BE2C (cell line): ENCODE results near the gene CHMP1A.

Source experiments
- DNase-seq: peaks from one replicate; pipeline ENCODE4 v3.0.0-alpha.2; 2020
- H3K27me3 ChIP-seq: fragments of 250-450 bp; sonication (Bioruptor Pico); 2 replicates; pipeline ENCODE4 v1.5.1; 2020; ENCODE audit warnings: mild to moderate bottlenecking
- H3K36me3 ChIP-seq: fragments of 250-450 bp; sonication (Bioruptor Pico); 2 replicates; pipeline ENCODE4 v1.5.1; 2020; ENCODE audit warnings: mild to moderate bottlenecking
- H3K4me1 ChIP-seq: fragments of 250-450 bp; sonication (Bioruptor Pico); 2 replicates; pipeline ENCODE4 v1.5.1; 2020
- H3K4me3 ChIP-seq: 2 replicates; pipeline ENCODE4 v1.5.1; 2011; ENCODE audit warnings: low read depth, low read length
- H3K9me3 ChIP-seq: fragments of 250-450 bp; sonication (Bioruptor Pico); 2 replicates; pipeline ENCODE4 v1.5.1; 2020
- CTCF ChIP-seq: IDR thresholded peaks from 2 replicates; pipeline ENCODE4 v1.5.1; 2012; ENCODE audit warnings: mild to moderate bottlenecking, low read depth, low read length

The CHMP1A gene

GRCh38 chr16:89607937-89608740 lies 49.4 kb downstream of the CHMP1A start:
- no peaks in the 10 kb centered on the region for H3K36me3 ChIP-seq
- TF ChIP-seq CTCF = no peak
- H3K4me3 ChIP-seq = no peak overlapping the region
- no peaks in the 10 kb centered on the region for H3K27me3 ChIP-seq
- no peak for DNase-seq
- H3K4me1 ChIP-seq = peaks cover 9% of the 10 kb centered on the region
- no peaks in the 10 kb centered on the region for H3K9me3 ChIP-seq

GRCh38 chr16:89607453-89607852 lies 50.1 kb downstream of the CHMP1A start:
- H3K4me1 ChIP-seq = peaks cover 9% of the 10 kb centered on the region
- no peaks in the 10 kb centered on the region for H3K27me3 ChIP-seq
- H3K4me3 ChIP-seq = no peak overlapping the region
- no peak for DNase-seq
- H3K9me3 ChIP-seq = no peaks in the 10 kb centered on the region
- H3K36me3 ChIP-seq = no peaks in the 10 kb centered on the region
- no peak for TF ChIP-seq CTCF

GRCh38 chr16:89606006-89606405 lies 51.5 kb downstream of the CHMP1A start:
- Histone ChIP-seq H3K27me3 (no peaks in the 10 kb centered on the region), H3K9me3 (no peaks in the 10 kb centered on the region), H3K4me1 (peaks cover 12% of the 10 kb centered on the region), H3K4me3 (no peak overlapping the region), H3K36me3 (no peaks in the 10 kb centered on the region)
- DNase-seq = no peak
- no peak for TF ChIP-seq CTCF

- H3K9me3 ChIP-seq = no peaks in the 10 kb centered on the region
- H3K36me3 ChIP-seq = no peaks in the 10 kb centered on the region
- no peak overlapping the region for H3K4me3 ChIP-seq
- no peaks in the 10 kb centered on the region for H3K27me3 ChIP-seq
- peaks cover 12% of the 10 kb centered on the region for H3K4me1 ChIP-seq
- TF ChIP-seq CTCF = no peak
- DNase-seq = no peak
Observed at GRCh38 chr16:89605186-89605970, 52.1 kb downstream of the CHMP1A start.

- Histone ChIP-seq H3K4me1 (peaks cover 12% of the 10 kb centered on the region), H3K36me3 (no peaks in the 10 kb centered on the region), H3K9me3 (no peaks in the 10 kb centered on the region), H3K27me3 (no peaks in the 10 kb centered on the region), H3K4me3 (no peak overlapping the region)
- DNase-seq = peak; percentile 13
- TF ChIP-seq CTCF = no peak
Observed at GRCh38 chr16:89604764-89605163, 52.7 kb downstream of the CHMP1A start.
